Measurements from ENCODE around the gene AGTPBP1.
"Not testable (repeated sequence)": the region's sequence is repeated elsewhere in the genome, so short reads cannot be mapped to it uniquely, and the experiment has no call there.

Gene AGTPBP1

GRCh38 chr9:85741875-85742596, at the start of gene AGTPBP1:
Gene AGTPBP1, minus strand, starts transcription at chr9:85741954. Its CDS starts 29,421 bp downstream, at chr9:85712533.
- DNase-seq (ENCODE audit: low read depth in 2 of 2) = peak; percentile 94

GRCh38 chr9:85786116-85786515, 44.4 kb upstream of the AGTPBP1 start:
- not testable (repeated sequence) for DNase-seq (ENCODE audit: low read depth in 2 of 2)

DNA sequence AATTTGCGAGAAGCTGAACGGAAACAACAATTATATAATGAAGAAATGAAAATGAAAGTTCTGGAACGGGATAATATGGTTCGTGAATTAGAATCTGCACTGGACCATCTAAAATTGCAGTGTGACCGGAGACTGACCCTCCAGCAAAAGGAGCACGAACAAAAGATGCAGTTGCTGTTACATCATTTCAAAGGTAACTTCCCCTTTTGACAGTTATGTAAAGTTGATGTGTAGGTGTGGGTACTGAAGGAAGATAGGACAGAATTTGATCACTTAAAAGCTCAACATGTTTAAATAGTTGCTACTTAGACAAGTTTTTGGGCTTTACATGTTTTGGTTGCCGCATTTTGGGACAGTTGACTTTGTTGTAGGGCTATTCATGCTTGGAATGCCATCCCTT, 32.1 kb upstream of the AGTPBP1 start:
- not testable (repeated sequence) for DNase-seq (ENCODE audit: low read depth in 2 of 2)

- not testable (repeated sequence) for DNase-seq (ENCODE audit: low read depth in 2 of 2)
Measured at GRCh38 chr9:85761802-85762201, 20.0 kb upstream of the AGTPBP1 start.

DNA sequence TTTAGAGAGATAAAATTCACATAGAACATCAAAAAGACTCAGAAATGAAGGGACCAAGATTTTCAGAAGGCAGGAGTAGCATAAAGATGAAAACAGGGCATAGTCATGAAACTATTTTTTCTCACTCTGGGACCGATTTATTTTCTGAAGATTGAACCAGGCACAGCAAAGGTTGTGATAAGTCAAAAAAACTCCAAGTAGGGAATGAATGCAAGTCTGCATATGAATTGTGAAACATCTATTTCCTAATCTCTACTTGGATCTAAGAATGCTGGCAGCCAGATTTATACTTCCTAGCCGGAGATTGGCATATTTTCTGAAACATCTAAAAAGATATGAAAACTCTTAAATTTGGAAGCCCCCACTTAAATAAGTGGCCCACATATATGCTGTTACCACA, 16.0 kb upstream of the AGTPBP1 start:
- DNase-seq (ENCODE audit: low read depth in 2 of 2) = not testable (repeated sequence)

GRCh38 chr9:85756216-85756615, 14.5 kb upstream of the AGTPBP1 start:
- DNase-seq (ENCODE audit: low read depth in 2 of 2) = not testable (repeated sequence)

DNA sequence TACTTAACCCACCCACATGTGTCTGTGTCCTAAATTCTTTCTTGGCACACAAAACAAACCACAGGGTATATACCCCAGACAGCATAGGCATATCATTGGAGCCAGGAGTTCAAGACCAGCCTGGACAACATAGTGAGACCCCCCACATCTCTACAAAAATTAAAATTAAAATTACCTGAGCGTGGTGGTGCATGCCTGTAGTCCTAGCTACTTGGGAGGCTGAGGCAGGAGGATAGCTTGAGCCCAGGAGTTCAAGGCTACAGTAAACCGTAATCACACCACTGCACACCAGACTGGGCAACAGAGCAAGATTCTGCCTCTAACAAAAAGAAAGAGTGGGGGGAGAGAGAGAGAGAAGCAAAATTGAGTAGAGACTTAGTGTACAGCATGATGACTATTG, 4.6 kb upstream of the AGTPBP1 start:
- no peak for DNase-seq (ENCODE audit: low read depth in 2 of 2)

GRCh38 chr9:85745203-85745602, 3.4 kb upstream of the AGTPBP1 start:
- DNase-seq (ENCODE audit: low read depth in 2 of 2) = no peak

DNA sequence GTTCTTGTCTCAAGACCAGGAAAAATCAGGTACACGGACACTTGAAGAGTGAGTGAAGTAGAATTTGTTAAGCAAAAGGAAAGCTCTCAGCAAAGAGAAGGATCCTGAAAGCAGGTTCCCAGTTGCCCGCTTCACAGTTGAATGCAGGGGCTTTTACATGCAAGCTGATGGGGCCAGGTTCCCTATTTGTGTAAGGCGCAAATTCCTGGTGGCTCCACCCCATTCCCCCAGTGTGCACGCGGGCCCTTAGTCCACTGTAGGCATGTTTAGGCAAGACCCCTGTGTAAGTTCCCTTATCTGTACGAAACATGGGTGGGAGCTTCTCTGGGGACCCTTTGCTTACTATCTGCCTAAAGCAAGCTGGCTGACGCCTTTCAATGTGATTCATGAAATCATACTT, 2.7 kb upstream of the AGTPBP1 start:
- no peak for DNase-seq (ENCODE audit: low read depth in 2 of 2)

- DNase-seq (ENCODE audit: low read depth in 2 of 2) = no peak
Measured at GRCh38 chr9:85743275-85744128, 1.7 kb upstream of the AGTPBP1 start.

DNA sequence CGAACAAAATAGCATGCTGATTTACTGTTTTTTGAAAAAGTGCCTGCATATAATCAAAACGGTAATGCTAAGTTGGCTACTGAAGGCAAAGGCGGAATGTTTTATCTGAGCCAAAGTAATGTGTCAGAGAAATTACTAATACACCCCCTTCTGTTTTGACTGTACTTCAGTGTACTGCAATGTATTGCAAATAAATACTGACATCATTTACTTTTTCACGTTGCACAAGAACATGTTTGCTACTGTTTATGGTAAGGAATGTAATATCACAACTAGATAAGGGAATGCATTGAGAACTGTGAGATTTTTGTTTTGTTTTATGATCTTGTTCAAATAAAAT, 813 bp upstream of the AGTPBP1 start:
- DNase-seq (ENCODE audit: low read depth in 2 of 2) = no peak

GRCh38 chr9:85741095-85741874, 469 bp downstream of the AGTPBP1 start:
- DNase-seq (ENCODE audit: low read depth in 2 of 2) = peak in 1 of 2 donors; percentile 25

DNA sequence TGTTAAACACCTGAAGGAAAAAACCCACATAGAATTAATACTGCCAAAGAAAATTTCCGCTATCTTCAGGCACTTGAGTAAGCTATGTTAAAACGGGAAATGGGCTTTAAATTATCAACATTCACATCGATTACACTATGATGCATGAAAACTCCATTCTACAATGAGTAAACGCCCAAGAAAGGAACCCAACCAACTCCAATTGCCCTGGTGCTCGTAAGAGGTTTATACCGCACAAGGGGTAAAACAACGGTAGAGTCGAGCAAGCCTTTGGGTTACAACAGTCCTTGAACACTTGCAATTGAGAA, 1.0 kb downstream of the AGTPBP1 start:
- DNase-seq (ENCODE audit: low read depth in 2 of 2) = no peak

GRCh38 chr9:85738509-85738908, 3.2 kb downstream of the AGTPBP1 start:
- DNase-seq (ENCODE audit: low read depth in 2 of 2) = no peak

- DNase-seq (ENCODE audit: low read depth in 2 of 2) = no peak
Measured at GRCh38 chr9:85737671-85738070, 4.1 kb downstream of the AGTPBP1 start.

- DNase-seq (ENCODE audit: low read depth in 2 of 2) = no peak
Measured at GRCh38 chr9:85730916-85731630, 10.7 kb downstream of the AGTPBP1 start.

DNA sequence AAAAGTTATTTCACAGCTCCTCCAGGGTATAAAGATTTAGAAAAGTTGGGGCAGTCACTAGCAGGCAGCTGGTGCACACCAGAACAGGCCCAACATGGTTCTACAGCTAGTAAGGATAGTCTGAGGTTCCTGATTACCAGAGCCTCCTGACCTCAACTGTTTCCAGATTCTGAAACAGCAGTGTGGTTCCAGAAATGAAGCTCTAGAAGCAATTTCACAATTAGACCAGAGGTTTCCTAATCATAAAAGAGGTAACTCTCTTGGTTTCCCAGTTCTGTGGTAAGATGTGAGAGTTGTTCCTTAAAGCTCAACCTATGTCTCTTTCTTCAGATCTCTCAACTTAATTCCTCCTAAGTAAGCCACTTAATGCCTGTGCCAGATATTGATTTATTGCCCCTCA, 11.9 kb downstream of the AGTPBP1 start:
- no peak for DNase-seq (ENCODE audit: low read depth in 2 of 2)

DNA sequence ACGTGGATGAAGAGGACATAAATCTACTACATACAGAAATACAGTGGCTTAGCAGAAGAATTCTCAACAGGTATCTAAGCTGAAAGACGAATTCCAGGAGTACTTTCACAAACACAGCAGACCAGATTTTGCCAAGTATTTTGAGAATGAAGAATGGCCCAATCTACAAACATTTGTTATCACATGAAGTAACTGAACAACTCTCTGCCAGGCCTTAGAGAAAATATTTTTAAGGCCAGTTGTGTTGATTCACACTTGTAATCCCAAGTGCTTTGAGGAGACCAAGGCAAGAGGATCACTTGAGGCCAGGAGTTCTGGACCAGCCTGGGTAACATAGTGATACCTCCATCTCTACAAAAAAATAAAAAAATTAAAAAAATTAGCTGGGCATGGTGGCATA, 14.3 kb downstream of the AGTPBP1 start:
- no peak for DNase-seq (ENCODE audit: low read depth in 2 of 2)

DNA sequence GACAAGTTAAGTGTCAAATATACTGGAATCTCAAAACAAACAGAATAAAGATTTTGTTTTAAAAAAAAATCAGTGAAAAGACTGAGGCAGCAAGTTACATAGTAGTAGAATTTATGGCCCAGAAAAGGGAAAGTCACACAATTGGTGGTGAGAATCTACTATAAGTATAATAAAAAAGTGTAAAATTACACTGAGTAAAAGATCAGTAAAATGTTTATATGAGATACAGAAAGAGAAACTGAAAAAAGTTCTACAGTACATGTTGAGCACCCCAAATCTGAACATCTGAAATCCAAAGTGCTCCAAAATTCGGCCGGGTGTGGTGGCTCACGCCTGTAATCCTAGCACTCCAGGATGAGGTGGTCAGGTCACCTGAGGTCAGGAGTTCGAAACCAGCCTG, 15.0 kb downstream of the AGTPBP1 start:
- DNase-seq (ENCODE audit: low read depth in 2 of 2) = no peak

- DNase-seq (ENCODE audit: low read depth in 2 of 2) = peak in 1 of 2 donors; percentile 41
Measured at GRCh38 chr9:85723215-85723614, 18.5 kb downstream of the AGTPBP1 start.

DNA sequence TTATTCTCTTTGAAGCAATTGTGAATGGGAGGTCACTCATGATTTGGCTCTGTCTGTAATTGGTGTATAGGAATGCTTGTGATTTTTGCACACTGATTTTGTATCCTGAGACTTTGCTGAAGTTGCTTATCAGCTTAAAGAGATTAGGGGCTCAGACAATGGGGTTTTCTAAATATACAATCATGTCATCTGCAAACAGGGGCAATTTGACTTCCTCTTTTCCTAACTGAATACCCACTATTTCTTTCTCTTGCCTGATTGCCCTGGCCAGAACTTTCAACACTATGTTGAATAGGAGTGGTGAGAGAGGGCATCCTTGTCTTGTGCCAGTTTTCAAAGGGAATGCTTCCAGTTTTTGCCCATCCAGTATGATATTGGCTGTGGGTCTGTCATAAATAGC, 22.3 kb downstream of the AGTPBP1 start:
- not testable (repeated sequence) for DNase-seq (ENCODE audit: low read depth in 2 of 2)

DNA sequence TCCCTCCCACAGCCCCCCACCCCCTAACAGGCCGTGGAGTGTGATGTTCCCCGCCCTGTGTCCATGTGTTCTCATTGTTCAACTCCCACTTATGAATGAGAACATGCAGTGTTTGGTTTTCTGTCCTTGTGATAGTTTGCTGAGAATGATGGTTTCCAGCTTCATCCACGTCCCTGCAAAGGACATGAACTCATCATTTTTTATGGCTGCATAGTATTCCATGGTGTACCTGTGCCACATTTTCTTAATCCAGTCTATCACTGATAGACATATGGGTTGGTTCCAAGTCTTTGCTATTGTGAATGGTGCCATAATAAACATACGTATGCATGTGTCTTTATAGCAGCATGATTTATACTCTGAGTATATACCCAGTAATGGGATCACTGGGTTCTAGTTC, 23.9 kb downstream of the AGTPBP1 start:
- not testable (repeated sequence) for DNase-seq (ENCODE audit: low read depth in 2 of 2)
